Measurements from ENCODE around the gene IFNAR1. TPM values are rescaled to one million over a fixed set of nuclear protein-coding genes. Genes with fewer than 3 reads are reported as not detected.

The IFNAR1 gene
- total and polyA plus RNA-seq, 2 experiments from 2014 or later: 26.9 to 33.4 TPM

DNA sequence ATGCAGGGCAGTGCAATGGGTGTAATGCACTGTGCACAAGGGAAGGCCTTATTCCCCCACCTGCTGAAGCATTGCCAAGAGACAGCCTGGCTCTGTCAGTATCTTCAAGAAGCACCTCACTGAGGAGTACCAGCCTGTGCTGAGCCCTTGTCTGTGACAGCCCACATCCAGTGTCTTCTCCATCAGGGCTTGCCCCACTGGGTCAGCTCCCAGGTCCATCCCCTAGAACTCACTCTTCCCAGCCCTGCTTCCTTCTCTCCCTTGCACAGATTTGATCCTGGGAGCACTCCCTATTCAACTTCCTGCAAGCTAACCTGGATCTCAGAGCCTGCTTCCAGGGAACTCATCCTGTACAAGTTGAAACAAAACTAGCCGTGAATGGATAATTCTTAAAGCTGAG, 44.8 kb downstream of the IFNAR1 start:
- 89% methylated on average over 1 of the region's 1 CpG for WGBS (ENCODE audit: low lambda C conversion rate, missing lambda C conversion rate)
- Histone ChIP-seq H3K4me2 (no peak overlapping the region), H3K4me3 (no peak overlapping the region), H3K27ac (no peak overlapping the region), H3K4me1 (ENCODE audit: insufficient read depth) (no peaks in the 10 kb centered on the region), H4K20me1 (ENCODE audit: insufficient read depth, poor library complexity, severe bottlenecking) (no peaks in the 10 kb centered on the region), H3K9me3 (ENCODE audit: low read depth) (no peaks in the 10 kb centered on the region), H3K9me2 (replicated peaks; ENCODE audit: insufficient read depth) (no peaks in the 10 kb centered on the region), H3K27me3 (no peaks in the 10 kb centered on the region), H3K79me2 (no peaks in the 10 kb centered on the region), H2AFZ (no peak overlapping the region), H3K36me3 (replicated peaks; ENCODE audit: insufficient read depth, low read depth) (no peaks in the 10 kb centered on the region)
- no peak for DNase-seq (ENCODE audit: low spot score)
- no peak for TF ChIP-seq EZH2 (IDR thresholded peaks at IDR 0.05; ENCODE audit: borderline replicate concordance)
- TF ChIP-seq EZH2phosphoT487 (IDR thresholded peaks at IDR 0.05; ENCODE audit: low read depth, severe bottlenecking, unreplicated experiment): no peak
- TF ChIP-seq, protein P1, sequence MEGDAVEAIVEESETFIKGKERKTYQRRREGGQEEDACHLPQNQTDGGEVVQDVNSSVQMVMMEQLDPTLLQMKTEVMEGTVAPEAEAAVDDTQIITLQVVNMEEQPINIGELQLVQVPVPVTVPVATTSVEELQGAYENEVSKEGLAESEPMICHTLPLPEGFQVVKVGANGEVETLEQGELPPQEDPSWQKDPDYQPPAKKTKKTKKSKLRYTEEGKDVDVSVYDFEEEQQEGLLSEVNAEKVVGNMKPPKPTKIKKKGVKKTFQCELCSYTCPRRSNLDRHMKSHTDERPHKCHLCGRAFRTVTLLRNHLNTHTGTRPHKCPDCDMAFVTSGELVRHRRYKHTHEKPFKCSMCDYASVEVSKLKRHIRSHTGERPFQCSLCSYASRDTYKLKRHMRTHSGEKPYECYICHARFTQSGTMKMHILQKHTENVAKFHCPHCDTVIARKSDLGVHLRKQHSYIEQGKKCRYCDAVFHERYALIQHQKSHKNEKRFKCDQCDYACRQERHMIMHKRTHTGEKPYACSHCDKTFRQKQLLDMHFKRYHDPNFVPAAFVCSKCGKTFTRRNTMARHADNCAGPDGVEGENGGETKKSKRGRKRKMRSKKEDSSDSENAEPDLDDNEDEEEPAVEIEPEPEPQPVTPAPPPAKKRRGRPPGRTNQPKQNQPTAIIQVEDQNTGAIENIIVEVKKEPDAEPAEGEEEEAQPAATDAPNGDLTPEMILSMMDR (IDR thresholded peaks at IDR 0.05; ENCODE audit: poor library complexity): no peak

DNA sequence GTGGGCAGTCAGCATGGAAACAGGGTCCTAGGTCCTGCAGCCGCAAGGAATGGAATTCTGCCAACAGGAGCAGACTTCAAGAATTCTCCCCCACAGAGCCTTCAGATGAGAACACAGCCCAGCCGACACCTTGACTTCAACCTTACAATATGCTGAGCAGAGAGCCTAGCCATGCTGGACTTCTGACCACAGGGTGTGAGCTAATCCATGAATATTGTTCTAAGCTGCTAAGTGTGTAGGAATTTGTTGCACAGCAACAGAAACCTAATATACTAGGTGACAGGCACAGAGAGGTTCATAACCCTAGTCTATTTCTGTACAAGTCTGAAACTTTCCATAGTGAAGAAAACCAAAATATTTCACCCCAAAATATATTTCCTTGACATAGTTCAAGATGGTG, 45.5 kb downstream of the IFNAR1 start:
- Histone ChIP-seq H3K4me1 (ENCODE audit: insufficient read depth) (no peaks in the 10 kb centered on the region), H3K36me3 (replicated peaks; ENCODE audit: insufficient read depth, low read depth) (no peaks in the 10 kb centered on the region), H3K27me3 (no peaks in the 10 kb centered on the region), H3K9me3 (ENCODE audit: low read depth) (no peaks in the 10 kb centered on the region), H3K4me2 (no peak overlapping the region), H2AFZ (no peak overlapping the region), H3K4me3 (no peak overlapping the region), H3K27ac (no peak overlapping the region), H3K9me2 (replicated peaks; ENCODE audit: insufficient read depth) (no peaks in the 10 kb centered on the region), H4K20me1 (ENCODE audit: insufficient read depth, poor library complexity, severe bottlenecking) (no peaks in the 10 kb centered on the region), H3K79me2 (no peaks in the 10 kb centered on the region)
- DNase-seq (ENCODE audit: low spot score): no peak
- no peak for TF ChIP-seq EZH2 (IDR thresholded peaks at IDR 0.05; ENCODE audit: borderline replicate concordance)
- no peak for TF ChIP-seq EZH2phosphoT487 (IDR thresholded peaks at IDR 0.05; ENCODE audit: low read depth, severe bottlenecking, unreplicated experiment)
- TF ChIP-seq, protein P1 (IDR thresholded peaks at IDR 0.05; ENCODE audit: poor library complexity): no peak
- WGBS (ENCODE audit: low lambda C conversion rate, missing lambda C conversion rate): 96% methylated on average over 2 of the region's 2 CpGs

GRCh38 chr21:33371366-33371765, 46.6 kb downstream of the IFNAR1 start:
- H4K20me1 ChIP-seq (ENCODE audit: insufficient read depth, poor library complexity, severe bottlenecking): no peaks in the 10 kb centered on the region
- no peaks in the 10 kb centered on the region for H3K9me2 ChIP-seq (replicated peaks; ENCODE audit: insufficient read depth)
- TF ChIP-seq, protein P1 (IDR thresholded peaks at IDR 0.05; ENCODE audit: poor library complexity): no peak
- TF ChIP-seq EZH2phosphoT487 (IDR thresholded peaks at IDR 0.05; ENCODE audit: low read depth, severe bottlenecking, unreplicated experiment): no peak
- TF ChIP-seq EZH2 (IDR thresholded peaks at IDR 0.05; ENCODE audit: borderline replicate concordance): no peak
- H3K4me1 ChIP-seq (ENCODE audit: insufficient read depth): no peaks in the 10 kb centered on the region
- no peaks in the 10 kb centered on the region for H3K36me3 ChIP-seq (replicated peaks; ENCODE audit: insufficient read depth, low read depth)
- H3K4me3 ChIP-seq: no peak overlapping the region
- no peak overlapping the region for H3K4me2 ChIP-seq
- H3K9me3 ChIP-seq (ENCODE audit: low read depth): no peaks in the 10 kb centered on the region
- H3K27ac ChIP-seq: no peak overlapping the region
- 93% methylated on average over 3 of the region's 3 CpGs for WGBS (ENCODE audit: low lambda C conversion rate, missing lambda C conversion rate)
- DNase-seq (ENCODE audit: low spot score): no peak
- no peaks in the 10 kb centered on the region for H3K27me3 ChIP-seq
- no peaks in the 10 kb centered on the region for H3K79me2 ChIP-seq
- H2AFZ ChIP-seq: no peak overlapping the region

- Histone ChIP-seq H3K4me2 (no peak overlapping the region), H2AFZ (no peak overlapping the region), H4K20me1 (ENCODE audit: insufficient read depth, poor library complexity, severe bottlenecking) (no peaks in the 10 kb centered on the region), H3K27me3 (no peaks in the 10 kb centered on the region), H3K79me2 (no peaks in the 10 kb centered on the region), H3K4me1 (ENCODE audit: insufficient read depth) (no peaks in the 10 kb centered on the region), H3K9me3 (ENCODE audit: low read depth) (no peaks in the 10 kb centered on the region), H3K4me3 (no peak overlapping the region), H3K36me3 (replicated peaks; ENCODE audit: insufficient read depth, low read depth) (no peaks in the 10 kb centered on the region), H3K27ac (no peak overlapping the region), H3K9me2 (replicated peaks; ENCODE audit: insufficient read depth) (no peaks in the 10 kb centered on the region)
- TF ChIP-seq, protein P1 (IDR thresholded peaks at IDR 0.05; ENCODE audit: poor library complexity): no peak
- TF ChIP-seq EZH2phosphoT487 (IDR thresholded peaks at IDR 0.05; ENCODE audit: low read depth, severe bottlenecking, unreplicated experiment) (no peak), EZH2 (IDR thresholded peaks at IDR 0.05; ENCODE audit: borderline replicate concordance) (no peak)
- no peak for DNase-seq (ENCODE audit: low spot score)
- 95% methylated on average over 12 of the region's 12 CpGs for WGBS (ENCODE audit: low lambda C conversion rate, missing lambda C conversion rate)
Observed at GRCh38 chr21:33372582-33372981, 47.8 kb downstream of the IFNAR1 start.

All from hepatocyte (in vitro differentiated cells).